NB4 (cell line): ENCODE results near the gene ANO1.

Experiments
- DNase-seq: peaks from one replicate; pipeline ENCODE4 v3.0.0; 2010; ENCODE audit warnings: low read depth
- H3K4me3 ChIP-seq: one replicate; pipeline ENCODE4 v1.5.1; 2011; ENCODE audit warnings: mild to moderate bottlenecking, low read depth, low read length, moderate library complexity
- CTCF ChIP-seq: IDR thresholded peaks from one replicate; pipeline ENCODE4 v1.5.1; 2012; ENCODE audit warnings: low read depth, low read length
- MYC ChIP-seq: IDR thresholded peaks from 2 replicates; pipeline ENCODE4 v1.6.1; 2011; ENCODE audit warnings: low read depth, low read length
- POLR2A ChIP-seq: IDR thresholded peaks from 2 replicates; pipeline ENCODE4 v1.6.1; 2011; ENCODE audit warnings: mild to moderate bottlenecking; ENCODE audit not compliant: insufficient read length; ENCODE audit errors: extremely low read depth
- TF ChIP-seq, protein P1 (sequence below): IDR thresholded peaks from 2 replicates; pipeline ENCODE4 v1.6.1; 2011; ENCODE audit warnings: low read depth, low read length

ANO1 gene

DNA sequence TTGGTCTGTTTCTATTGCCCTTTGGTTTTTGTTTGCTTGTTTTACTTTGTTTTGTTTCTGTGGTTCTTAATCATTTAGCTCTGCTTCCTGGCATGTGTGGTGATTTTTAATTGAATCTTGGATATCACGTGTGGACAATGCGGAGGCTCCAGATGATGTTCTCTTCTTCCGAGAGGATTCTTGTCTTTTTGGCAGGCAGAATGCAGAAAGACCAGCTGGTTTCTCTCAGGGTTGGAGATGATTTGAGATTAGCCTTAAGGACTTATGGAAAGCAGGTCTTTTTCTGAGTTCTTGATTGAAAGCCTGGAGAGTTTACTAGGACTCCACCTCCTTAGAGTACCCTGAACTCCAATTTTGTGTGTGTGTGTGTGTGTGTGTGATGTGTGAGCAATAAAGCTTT lies 21.0 kb upstream of the ANO1 start:
- H3K4me3 ChIP-seq: no peak overlapping the region
- no peak for DNase-seq
- TF ChIP-seq POLR2A (no peak), CTCF (no peak), MYC (no peak)
- TF ChIP-seq, protein P1, sequence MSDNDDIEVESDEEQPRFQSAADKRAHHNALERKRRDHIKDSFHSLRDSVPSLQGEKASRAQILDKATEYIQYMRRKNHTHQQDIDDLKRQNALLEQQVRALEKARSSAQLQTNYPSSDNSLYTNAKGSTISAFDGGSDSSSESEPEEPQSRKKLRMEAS: no peak

GRCh38 chr11:70059971-70060370 lies 18.1 kb upstream of the ANO1 start:
- no peak overlapping the region for H3K4me3 ChIP-seq
- DNase-seq: no peak
- TF ChIP-seq CTCF (no peak), MYC (no peak), POLR2A (no peak)
- TF ChIP-seq, protein P1: no peak

- no peak overlapping the region for H3K4me3 ChIP-seq
- DNase-seq: no peak
- TF ChIP-seq POLR2A (no peak), CTCF (no peak), MYC (no peak)
- TF ChIP-seq, protein P1: no peak
Observed at GRCh38 chr11:70060611-70061293, 17.4 kb upstream of the ANO1 start.

GRCh38 chr11:70061734-70062133 lies 16.4 kb upstream of the ANO1 start:
- TF ChIP-seq, protein P1: no peak
- TF ChIP-seq CTCF (no peak), POLR2A (no peak), MYC (no peak)
- no peak overlapping the region for H3K4me3 ChIP-seq
- no peak for DNase-seq

GRCh38 chr11:70063121-70063520 lies 15.0 kb upstream of the ANO1 start:
- TF ChIP-seq POLR2A (no peak), CTCF (no peak), MYC (no peak)
- TF ChIP-seq, protein P1: no peak
- no peak overlapping the region for H3K4me3 ChIP-seq
- DNase-seq: no peak
